Lung (tissue), 12 donors: Measurements from ENCODE around the gene C20orf202. TPM values are rescaled to one million over a fixed set of nuclear protein-coding genes. Genes with fewer than 3 reads are reported as not detected.

ENCODE experiments used
- ATAC-seq: fragments of 200-7000 bp; cut with Tn5 transposase; one replicate; pipeline ENCODE4 v1.9.1; 2020; ENCODE audit warnings: moderate number of reproducible peaks; ENCODE audit not compliant: insufficient read depth, low FRiP score
- DNase-seq, 3 donors: peaks; one replicate each; pipeline ENCODE4 v3.0.0-alpha.2; 2013 to 2017
- H3K27ac ChIP-seq, 2 donors: one replicate each; pipeline ENCODE4 v1.5.1; 2013; ENCODE audit warnings: mild to moderate bottlenecking in 2 of 2, moderate library complexity in 2 of 2, control low read depth in 1 of 2, inconsistent platforms in 1 of 2, low read depth in 1 of 2, low read length in 1 of 2
- H3K27me3 ChIP-seq, 3 donors: one replicate each; pipeline ENCODE4 v1.5.1; 2013; ENCODE audit warnings: low read length in 2 of 3; ENCODE audit not compliant: control insufficient read depth in 3 of 3, insufficient read depth in 3 of 3
- H3K36me3 ChIP-seq, 4 donors: one replicate each; pipeline ENCODE4 v1.5.1; 2013; ENCODE audit warnings: low read length in 4 of 4, mild to moderate bottlenecking in 1 of 4, moderate library complexity in 1 of 4; ENCODE audit not compliant: control insufficient read depth in 4 of 4, insufficient read depth in 4 of 4
- H3K4me1 ChIP-seq, 5 donors: one replicate each; pipeline ENCODE4 v1.5.1; 2013; ENCODE audit warnings: low read length in 5 of 5, mild to moderate bottlenecking in 2 of 5, moderate library complexity in 1 of 5; ENCODE audit not compliant: control insufficient read depth in 5 of 5, insufficient read depth in 5 of 5
- H3K4me3 ChIP-seq: one replicate; pipeline ENCODE4 v1.5.1; 2013; ENCODE audit warnings: mild to moderate bottlenecking, control low read depth, moderate library complexity
- H3K9ac ChIP-seq, 2 donors: one replicate each; pipeline ENCODE4 v1.5.1; 2013; ENCODE audit warnings: low read length in 2 of 2, control low read depth in 1 of 2; ENCODE audit not compliant: insufficient read depth in 1 of 2
- H3K9me3 ChIP-seq, 4 donors: one replicate each; pipeline ENCODE4 v1.5.1; 2013; ENCODE audit warnings: low read length in 3 of 4, mild to moderate bottlenecking in 1 of 4, moderate library complexity in 1 of 4; ENCODE audit not compliant: control insufficient read depth in 4 of 4, insufficient read depth in 3 of 4
- CTCF ChIP-seq: IDR thresholded peaks from 2 replicates; pipeline ENCODE4 v1.5.1; 2012; ENCODE audit warnings: mild to moderate bottlenecking; ENCODE audit errors: control extremely low read depth, extremely low read depth
- WGBS, 2 donors: extraction: QIAGEN DNeasy Blood & Tissue Kit; methylation state at CpG; one replicate each; pipeline ENCODE4 v1.1.7; 2013; 5-methylcytosine and 5-hydroxymethylcytosine counted together
- polyA plus RNA-seq, 2 donors: library from polyadenylated mRNA; stranded (reverse); fragments of 200-250 nt; gene quantifications; one replicate each; pipeline ENCODE4 v1.2.1, GENCODE V29; 2013
- total RNA-seq, 2 donors: library from RNA; depleted of rRNA in 1 of 2; stranded (reverse); fragments of >200 nt in 1 of 2; gene quantifications; one replicate each; pipeline ENCODE4 v1.2.1, GENCODE V29; 2014 to 2021
- donor health status: control.
- donor health status: control.
- donor health status: Bipolar disorder and iron deficiency.
- donor health status: healthy.
- donor health status: DM: yes; HTN: yes; CAD: no.

The C20orf202 gene
- total and polyA plus RNA-seq, 4 donors, result 0.11 to 1.0 (median 0.38) TPM

GRCh38 chr20:1155342-1155741 is 47.9 kb upstream of the C20orf202 start:
- Histone ChIP-seq H3K4me3 (no peak overlapping the region), H3K4me1 (peaks cover 0 to 5% (median 0%) of the 10 kb centered on the region in 5 donors), H3K27me3 (no peaks in the 10 kb centered on the region), H3K36me3 (peaks cover 13 to 35% (median 26%) of the 10 kb centered on the region in 4 donors), H3K27ac (no peak overlapping the region), H3K9ac (no peak overlapping the region), H3K9me3 (peaks cover 0 to 3% (median 0%) of the 10 kb centered on the region in 4 donors)
- ATAC-seq (no peak), DNase-seq (no peak)
- no peak for TF ChIP-seq CTCF
- 98% methylated on average over 3 of the region's 3 CpGs for WGBS, 2 donors

GRCh38 chr20:1160496-1160895 is 42.8 kb upstream of the C20orf202 start:
- Histone ChIP-seq H3K4me3 (no peak overlapping the region), H3K9ac (no peak overlapping the region), H3K4me1 (no peaks in the 10 kb centered on the region), H3K27ac (no peak overlapping the region), H3K9me3 (peaks cover 0 to 2% (median 0%) of the 10 kb centered on the region in 4 donors), H3K36me3 (peaks cover 15 to 41% (median 26%) of the 10 kb centered on the region in 4 donors), H3K27me3 (no peaks in the 10 kb centered on the region)
- no peak for DNase-seq
- WGBS, 2 donors, result 98 to 99% methylated on average over 10 of the region's 10 CpGs
- no peak for ATAC-seq
- TF ChIP-seq CTCF, result no peak

- H3K4me1 ChIP-seq, result no peaks in the 10 kb centered on the region
- H3K4me3 ChIP-seq, result no peak overlapping the region
- H3K36me3 ChIP-seq, result peaks cover 15 to 44% (median 27%) of the 10 kb centered on the region in 4 donors
- WGBS, 2 donors, result 98% methylated on average over 12 of the region's 12 CpGs
- DNase-seq (no peak), ATAC-seq (no peak)
- H3K27ac ChIP-seq, result no peak overlapping the region
- no peaks in the 10 kb centered on the region for H3K27me3 ChIP-seq
- H3K9me3 ChIP-seq, result no peaks in the 10 kb centered on the region
- TF ChIP-seq CTCF, result no peak
- no peak overlapping the region for H3K9ac ChIP-seq
Measured at GRCh38 chr20:1160991-1161390, 42.3 kb upstream of the C20orf202 start.

GRCh38 chr20:1163105-1163504 is 40.1 kb upstream of the C20orf202 start:
- no peak for ATAC-seq
- no peak for TF ChIP-seq CTCF
- Histone ChIP-seq H3K9me3 (no peaks in the 10 kb centered on the region), H3K9ac (no peak overlapping the region), H3K27ac (no peak overlapping the region), H3K4me3 (no peak overlapping the region), H3K4me1 (no peaks in the 10 kb centered on the region), H3K27me3 (no peaks in the 10 kb centered on the region), H3K36me3 (peaks cover 19 to 50% (median 33%) of the 10 kb centered on the region in 4 donors)
- WGBS, 2 donors, result 94 to 98% methylated on average over 6 of the region's 6 CpGs
- DNase-seq, result no peak
